Activated T-cell treated with anti-CD3 and anti-CD28 coated beads, Interleukin-2, amount 50 U/mL, for 4 hours (primary cell): ENCODE data around the gene TCAP. TPM values are rescaled to one million over a fixed set of nuclear protein-coding genes. Genes with fewer than 3 reads are reported as not detected.

Experiments used
- total RNA-seq, 3 donors: library from RNA; stranded (reverse); gene quantifications; one replicate each; pipeline ENCODE4 v1.2.1, GENCODE V29; 2021

The TCAP gene
- total RNA-seq, 3 donors from 2014 or later: 0.73 to 1.4 (median 1.4) TPM

Other genes with a start within 250 kb of the TCAP start
- gene MED1, start 214.1 kb upstream of the TCAP start, total RNA-seq: 10 to 100 TPM; 78.5 to 82.0 (median 79.0) TPM
- 10 to 100 TPM; 94.8 to 99.7 (median 97.7) TPM for gene CDK12, start 203.9 kb upstream of the TCAP start, total RNA-seq
- gene NEUROD2, start 57.4 kb upstream of the TCAP start, total RNA-seq: not detected
- under 1 TPM in 1 of 3 donors, not detected in 2; 0.18 TPM for gene PPP1R1B, start 38.4 kb upstream of the TCAP start, total RNA-seq
- 10 to 100 TPM; 66.0 to 67.1 (median 66.4) TPM for gene STARD3, start 28.2 kb upstream of the TCAP start, total RNA-seq
- not detected for gene PNMT, start 3.1 kb downstream of the TCAP start, total RNA-seq
- 10 to 100 TPM; 14.6 to 16.5 (median 16.3) TPM for gene PGAP3, start 22.7 kb downstream of the TCAP start, total RNA-seq
- 1 to 10 TPM; 2.3 to 3.4 (median 2.9) TPM for gene ERBB2, start 34.7 kb downstream of the TCAP start, total RNA-seq
- 10 to 100 TPM; 43.2 to 48.6 (median 45.7) TPM for gene MIEN1, start 65.2 kb downstream of the TCAP start, total RNA-seq
- gene GRB7, start 72.6 kb downstream of the TCAP start, total RNA-seq: under 1 TPM; 0.43 to 0.73 (median 0.47) TPM
- gene IKZF3, start 199.0 kb downstream of the TCAP start, total RNA-seq: 100 to 1,000 TPM in 1 of 3 donors, 10 to 100 TPM in 2; 82.3 to 106 (median 91.6) TPM
- gene ZPBP2, start 202.9 kb downstream of the TCAP start, total RNA-seq: under 1 TPM in 2 of 3 donors, not detected in 1; 0.16 to 0.28 TPM